NCI-H1105 (cell line): ENCODE results near the gene PIGC.

ENCODE experiments used
- DNase-seq: peaks from one replicate; lab custom pipeline; 2025; lab: John Stamatoyannopoulos, UW

The PIGC gene

DNA sequence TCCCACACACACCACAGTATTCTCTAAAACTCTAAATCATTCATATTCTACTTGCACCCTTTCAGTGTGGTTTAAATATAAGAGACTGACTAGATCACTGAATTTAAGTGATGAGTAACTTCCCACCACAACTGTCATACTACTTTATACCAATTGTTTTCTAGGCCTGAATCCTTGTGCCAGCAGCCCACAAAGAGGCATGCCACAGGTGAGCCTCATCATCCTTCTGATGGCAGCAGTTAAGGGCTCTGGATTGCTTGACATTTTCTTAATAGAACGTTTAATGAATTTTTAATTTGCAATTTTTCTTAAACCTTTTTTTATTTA lies 13.8 kb downstream of the PIGC start:
- no peak for DNase-seq

DNA sequence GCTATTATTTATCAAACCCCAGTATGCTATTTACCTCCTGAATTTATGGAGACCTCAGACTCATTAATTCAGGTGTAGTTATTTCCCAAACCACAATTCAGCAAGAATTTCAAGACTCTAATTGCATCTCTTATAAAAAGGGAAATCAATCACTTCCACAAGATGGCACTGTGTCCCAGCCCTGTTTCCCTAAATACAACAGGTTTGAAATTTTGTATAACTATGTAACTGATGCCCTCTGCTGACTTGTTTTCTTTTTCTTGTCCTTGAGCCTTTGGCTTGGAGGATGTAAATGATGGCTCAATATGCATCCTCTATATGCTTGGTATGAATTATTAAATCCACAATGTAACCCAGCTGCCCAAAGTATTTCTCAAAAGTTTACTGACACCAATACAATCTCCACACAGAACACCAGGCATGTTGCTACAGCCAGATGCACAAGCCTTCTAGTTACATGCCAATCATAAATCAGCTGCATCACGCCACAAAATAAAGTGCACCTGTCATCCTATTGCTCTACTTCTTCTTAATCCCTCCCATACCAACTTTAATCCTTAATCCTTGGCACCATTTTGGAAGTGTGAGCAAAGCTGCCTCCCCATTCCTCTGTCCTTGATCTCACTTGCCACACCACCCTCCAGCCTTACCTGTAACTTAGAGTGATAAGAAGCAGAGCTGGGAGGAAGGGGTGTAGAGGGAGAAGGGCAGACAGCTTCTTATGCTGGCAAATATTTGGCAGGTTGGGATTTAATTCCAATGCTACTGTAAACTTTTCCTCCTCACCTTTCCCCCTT lies 14.3 kb downstream of the PIGC start:
- peak; percentile 48 for DNase-seq

DNA sequence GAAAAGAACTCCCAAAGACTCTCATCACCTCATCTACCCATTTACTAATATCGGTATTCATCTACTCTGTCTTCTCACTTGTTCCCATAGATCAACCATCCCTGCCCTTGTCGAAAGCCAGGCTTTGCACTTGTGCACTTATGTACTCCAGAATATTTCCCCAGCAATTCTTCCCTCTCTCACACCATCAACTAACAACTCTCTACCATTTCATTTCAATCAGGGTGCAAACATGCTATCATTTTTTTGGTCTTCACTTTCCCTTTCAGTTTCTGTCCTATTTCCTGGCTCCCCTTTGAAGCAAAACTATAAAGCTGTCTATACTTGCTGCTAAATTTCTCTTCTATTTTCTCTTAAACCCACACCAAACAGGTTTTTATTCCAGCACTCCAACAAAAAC lies 16.7 kb downstream of the PIGC start:
- no peak for DNase-seq

DNA sequence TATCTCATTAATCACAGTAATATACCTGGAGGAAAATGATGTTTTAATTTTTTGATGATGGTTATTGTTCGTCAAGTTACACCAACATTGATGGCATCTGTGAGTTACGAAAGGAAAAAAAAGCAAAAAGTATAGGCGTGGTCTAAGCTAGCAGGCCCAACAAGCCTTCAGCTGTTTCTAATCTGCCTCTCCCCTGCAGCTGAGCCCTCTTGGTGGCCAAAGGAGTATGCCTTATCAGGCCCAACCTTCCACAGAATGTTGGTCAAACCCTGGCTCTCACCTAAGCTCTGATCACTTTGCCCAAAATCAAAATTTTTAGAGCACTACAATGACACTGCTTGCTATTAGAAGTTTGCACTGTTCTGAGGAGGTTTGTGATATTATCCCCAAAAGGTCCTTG lies 18.5 kb downstream of the PIGC start:
- DNase-seq, result no peak

DNA sequence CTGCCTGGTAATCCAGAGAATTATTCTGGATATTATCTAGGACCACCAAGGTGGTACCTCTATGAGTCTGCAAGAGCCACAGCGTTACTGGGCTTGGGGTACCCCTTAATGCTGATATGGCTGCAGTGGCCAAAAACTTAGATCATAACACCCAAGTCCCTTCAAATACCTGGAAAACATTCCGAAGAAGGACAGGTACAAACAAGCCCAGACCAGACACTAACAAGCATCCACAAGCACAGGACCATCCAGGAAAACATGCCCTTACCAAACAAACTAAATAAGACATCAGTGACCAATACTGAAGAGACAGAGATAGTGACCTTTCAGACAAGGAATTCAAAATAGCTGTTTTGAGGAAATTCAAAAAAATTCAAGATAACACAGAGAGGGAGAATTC lies 20.5 kb downstream of the PIGC start:
- DNase-seq, result no peak

DNA sequence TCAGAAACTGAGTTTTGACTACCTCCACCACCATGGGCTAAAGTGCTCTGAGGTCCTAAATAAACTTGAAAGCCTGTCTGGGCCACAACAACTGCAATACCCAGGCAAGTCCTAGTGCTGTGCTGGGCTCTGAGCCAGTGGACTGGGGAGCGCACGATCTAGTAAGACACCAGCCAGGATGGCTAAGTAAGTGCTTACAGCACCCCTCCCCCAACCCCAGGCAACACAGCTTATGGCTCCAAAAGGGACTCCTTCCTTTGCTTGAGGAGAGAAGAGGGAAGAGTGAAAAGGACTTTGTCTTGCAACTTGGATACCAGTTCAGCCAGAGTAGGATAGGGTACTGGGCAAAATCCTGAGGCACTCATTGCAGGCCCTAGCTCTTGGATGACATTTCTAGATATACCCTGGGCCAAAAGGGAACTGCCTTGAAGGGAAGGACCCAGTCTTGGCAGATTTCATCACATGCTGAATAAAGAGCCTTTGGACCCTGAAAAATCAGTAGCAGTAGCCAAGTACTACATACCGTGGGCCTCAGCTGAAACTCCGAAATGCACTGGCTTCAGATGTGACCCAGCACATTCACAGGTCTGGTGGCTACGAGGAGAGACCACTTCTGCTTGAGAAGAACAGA lies 21.8 kb downstream of the PIGC start:
- no peak for DNase-seq

DNA sequence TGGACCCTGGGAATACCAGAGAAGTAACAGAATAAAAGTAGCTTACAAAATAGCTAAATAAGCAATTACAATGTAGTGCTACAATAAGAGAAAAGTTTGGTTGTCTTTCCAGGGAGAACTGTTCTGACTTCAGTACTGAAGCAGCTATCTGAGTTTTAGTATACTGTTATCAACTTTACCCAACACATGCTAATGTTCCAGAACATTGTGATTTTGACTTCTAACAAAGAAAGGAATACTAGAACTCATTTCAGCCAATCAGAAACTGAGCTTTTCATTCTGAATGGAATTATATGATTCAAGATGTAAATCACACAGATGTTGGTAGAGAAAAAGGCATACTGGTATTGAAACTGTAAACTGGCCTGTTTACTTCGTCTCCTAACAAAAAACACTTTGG lies 23.5 kb downstream of the PIGC start, which contains the start of gene C1orf105:
C1orf105 (plus strand) TSS at position 301 of the 400 bp plus-strand sequence. CDS start 201 bp downstream, outside the sequence.
- no peak for DNase-seq

DNA sequence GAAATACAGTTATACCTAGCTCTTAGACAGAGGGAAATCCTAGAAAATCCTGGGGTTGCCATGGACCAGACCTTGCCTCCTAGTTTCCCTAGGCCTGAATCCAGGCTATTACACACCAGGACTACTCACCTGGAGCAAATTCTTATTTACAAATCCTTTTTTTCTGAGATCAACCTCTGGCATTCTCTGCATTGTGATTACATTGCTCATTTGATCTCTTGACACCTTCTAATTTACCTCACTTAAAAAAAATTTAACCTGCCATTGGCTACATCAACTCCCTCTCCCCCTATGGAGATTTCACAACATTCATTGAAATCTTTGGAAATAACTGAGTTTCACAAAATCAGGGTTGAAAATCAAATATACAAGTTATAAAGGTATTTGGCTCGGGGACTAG lies 26.3 kb downstream of the PIGC start:
- no peak for DNase-seq

DNA sequence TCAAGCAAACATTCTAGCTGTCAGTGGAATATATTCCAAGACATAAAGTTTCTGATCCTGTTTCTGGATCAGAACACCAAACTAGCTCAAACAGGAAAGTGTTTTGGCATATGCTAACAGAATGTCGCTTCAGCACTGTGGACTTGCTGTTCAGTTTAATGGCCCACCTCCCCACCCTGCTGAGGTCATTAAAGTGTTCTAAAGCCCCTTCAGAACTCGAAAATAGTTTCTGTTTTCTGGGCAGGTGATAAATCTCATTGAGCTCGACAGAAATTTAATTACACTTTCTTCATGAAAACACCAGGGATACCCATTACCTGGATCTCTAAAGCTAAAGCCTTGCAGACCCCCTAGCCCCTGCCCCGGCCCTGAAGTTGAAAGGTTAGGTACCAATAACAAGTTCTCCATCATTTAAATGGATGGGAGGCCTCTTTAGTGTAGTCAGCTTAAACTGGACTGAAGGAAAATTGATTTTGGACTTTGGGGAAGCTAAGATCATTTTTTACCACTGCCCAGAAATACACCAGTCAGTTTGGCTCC lies 27.3 kb downstream of the PIGC start:
- DNase-seq, result no peak

DNA sequence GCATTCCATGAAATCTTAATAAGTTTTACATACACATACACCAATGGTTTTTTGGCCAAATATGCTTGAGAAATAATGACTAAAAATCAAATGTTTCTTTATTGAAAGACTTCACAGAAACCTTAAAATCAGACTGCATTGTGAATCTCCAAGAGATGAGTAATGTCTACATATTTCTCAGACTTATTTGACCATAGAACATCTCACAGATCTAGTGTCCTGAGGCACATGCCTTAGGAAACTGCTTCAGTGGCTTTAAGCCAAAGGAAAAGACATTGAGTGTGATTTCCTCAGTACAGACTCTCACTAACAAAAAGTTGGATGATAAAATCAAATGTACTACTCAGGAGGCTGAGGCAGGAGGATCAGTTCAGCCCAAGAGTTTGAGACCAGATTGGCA lies 29.5 kb downstream of the PIGC start:
- no peak for DNase-seq

DNA sequence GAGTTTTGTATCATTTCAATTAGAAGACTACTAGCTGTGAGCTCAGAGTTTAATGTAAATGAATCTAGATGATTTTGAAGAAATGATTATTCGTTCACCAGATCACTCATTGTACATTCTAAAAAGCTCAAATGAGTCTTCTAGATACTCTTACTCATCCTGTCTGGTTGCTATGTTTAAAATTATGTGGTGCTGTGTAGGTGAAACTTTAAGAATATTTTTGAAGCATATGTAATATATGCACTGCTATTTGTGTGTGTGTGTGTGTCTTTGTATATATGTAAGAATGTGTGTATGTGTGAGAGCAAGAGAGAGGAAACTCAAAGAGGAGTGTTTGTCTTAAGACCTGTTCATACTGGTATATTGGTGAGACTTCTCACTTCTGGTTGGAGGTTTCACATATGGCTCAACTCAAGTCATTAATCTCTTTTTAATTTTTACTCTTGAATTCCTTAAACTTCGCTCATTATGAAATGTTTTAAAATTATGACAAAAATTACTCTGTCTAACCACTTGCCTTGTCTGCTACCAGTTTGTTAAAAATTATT lies 32.0 kb downstream of the PIGC start:
- DNase-seq, result no peak

DNA sequence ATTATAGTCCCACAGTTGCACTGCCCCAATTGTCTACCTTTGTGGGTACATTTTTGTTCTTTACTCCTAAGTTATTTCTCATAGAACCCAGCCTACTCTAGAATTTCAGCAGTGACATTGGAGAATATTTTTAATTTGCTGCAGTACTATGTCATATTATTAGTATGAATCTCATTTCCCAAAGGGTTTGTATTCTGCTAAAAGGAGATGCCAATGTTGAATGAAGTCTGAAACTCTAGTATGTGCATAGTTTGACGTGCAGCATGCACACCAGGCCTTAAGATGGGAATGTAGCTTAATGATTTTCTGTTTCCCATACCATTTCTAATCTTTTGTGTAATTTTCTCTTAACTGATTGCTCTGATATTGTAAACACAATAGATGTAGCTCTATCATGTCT lies 33.8 kb downstream of the PIGC start:
- DNase-seq, result no peak

DNA sequence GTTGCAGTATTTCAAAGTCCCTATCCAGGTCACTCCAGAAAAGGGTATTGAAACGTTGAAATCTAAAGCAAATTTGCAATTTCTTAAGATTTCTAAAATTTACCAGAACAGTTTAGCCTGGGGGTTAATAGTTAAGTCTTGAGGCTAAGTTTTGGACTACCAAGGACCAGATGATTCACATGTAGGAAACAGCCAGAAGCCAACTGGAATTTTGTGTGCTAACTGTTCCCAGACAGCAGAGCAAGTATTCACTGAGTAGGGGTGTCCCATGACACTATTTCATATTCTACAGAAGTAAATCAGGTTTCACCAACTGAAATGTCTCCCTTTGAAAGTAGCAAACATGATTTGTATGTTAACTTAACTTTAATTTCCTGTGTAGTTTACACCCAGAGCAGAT lies 34.9 kb downstream of the PIGC start:
- DNase-seq, result no peak

DNA sequence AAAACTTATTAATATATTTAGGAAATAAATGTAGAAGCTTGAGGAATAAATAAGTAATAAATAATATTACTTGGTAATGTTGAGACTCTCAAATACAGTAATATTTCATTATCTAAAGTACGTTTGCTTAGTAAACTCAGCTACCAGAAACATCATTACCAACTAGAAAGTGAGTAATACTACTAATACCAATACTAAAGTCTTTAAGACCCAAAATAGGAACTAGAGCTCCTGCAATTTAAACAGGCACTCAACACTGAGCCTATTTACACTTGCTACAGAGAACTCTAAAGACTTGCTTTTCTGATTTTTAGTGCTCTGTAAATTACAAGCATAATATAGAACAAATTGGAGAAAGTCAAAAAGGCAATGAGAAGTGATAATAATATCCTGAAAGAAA lies 36.9 kb downstream of the PIGC start:
- DNase-seq, result no peak

DNA sequence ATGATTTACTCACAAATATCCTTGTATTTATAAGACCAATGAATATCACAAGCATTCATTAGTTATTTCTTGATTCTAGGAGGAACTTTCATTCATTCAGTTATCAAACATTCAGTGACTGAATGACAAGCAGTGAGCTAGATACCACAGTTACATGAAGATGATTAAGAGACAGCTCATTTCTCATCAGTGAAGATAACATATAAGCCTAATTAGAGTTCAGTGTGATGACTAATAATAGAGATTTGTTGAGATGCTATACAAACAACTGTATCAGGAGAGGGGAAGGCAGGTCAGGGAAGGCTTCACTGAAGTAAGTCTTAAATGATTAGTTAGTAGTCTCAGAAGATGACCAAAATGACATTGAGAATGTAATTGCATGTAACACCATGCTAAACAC lies 38.0 kb downstream of the PIGC start:
- DNase-seq, result no peak

DNA sequence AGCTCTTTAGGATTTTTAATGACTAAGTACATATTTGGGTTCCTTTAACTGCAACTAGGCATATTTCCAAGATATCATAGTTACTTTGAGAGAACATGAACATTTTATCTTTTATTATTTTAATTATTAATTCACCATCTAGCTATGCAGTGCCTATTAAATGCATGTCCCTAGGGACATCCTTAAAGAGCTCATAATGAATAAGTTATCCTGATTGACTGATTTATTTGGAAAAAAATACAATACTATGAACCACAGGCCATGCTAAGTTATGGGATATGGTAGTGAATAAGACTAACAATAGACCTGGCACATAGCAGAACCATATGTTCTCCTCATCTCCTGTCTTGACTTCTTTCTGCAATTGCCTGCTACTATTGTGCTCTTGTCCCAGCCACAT lies 39.7 kb downstream of the PIGC start:
- no peak for DNase-seq

DNA sequence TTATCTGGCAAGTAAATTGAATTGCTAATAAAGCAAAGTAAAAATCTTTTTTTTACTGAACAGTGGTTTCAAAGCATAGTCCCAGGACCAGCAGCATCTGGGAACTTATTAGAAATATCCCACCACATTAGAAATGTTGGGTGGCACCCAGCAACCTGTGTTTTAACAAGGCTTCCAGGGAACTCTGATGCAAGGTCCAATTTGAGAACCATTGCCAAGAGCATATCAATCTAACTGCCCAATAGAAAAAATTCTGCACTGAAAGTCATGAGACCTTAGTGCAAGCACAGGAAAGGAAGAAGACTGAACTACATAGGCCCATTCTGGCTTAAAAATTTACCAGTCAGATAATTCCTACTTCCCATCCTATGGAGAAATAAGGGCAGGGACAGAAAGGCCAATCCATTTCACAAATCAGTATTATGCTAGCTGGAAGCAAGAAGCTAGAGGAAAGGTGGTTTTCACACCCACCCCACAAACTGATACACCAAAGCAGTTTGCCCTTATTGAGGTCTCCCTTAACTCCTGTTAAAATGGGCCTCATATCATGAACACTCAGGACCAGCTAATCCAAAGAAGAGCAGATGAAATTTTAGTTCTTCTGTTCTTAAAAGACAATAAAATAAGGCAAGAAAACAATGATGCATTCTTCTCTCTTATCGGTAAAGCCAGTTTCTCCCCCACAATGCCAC lies 40.8 kb downstream of the PIGC start:
- no peak for DNase-seq

DNA sequence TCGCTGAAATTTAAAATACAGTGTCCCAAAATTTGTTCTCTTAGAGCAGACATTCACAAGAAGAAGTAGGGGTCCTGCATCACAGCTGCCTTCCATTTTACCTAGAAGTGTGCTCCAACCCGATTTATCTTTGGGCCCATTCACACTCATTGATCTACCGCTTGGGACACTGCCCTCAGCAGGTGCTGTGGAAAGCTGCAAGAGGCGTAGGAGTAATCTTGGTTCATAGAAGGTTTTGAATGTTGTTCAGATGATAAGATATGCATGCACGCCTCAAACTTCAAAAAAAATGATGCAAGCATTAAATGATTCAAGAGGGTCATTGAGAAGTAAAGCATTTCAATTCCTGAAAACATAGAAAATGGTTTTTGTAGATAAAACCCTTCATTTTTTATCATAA lies 42.0 kb downstream of the PIGC start:
- DNase-seq, result no peak

DNA sequence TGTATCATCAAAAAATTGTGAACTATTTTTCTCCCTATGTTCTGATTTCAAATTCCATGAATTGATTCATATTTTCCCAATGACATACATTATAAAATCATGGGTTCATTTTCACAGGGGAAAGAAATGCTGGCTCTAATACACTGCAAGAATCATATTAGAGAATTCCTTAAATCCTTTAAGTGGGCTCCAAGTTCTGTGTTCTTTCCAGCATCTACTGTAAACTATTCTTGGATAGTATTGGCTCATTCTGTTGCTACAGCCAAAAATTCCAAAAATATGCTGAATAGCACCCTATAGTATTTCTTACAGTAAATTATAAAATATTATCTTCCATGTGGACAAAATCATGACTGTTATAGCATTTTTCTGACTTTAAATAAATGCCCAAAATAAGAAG lies 42.4 kb downstream of the PIGC start:
- DNase-seq, result no peak

DNA sequence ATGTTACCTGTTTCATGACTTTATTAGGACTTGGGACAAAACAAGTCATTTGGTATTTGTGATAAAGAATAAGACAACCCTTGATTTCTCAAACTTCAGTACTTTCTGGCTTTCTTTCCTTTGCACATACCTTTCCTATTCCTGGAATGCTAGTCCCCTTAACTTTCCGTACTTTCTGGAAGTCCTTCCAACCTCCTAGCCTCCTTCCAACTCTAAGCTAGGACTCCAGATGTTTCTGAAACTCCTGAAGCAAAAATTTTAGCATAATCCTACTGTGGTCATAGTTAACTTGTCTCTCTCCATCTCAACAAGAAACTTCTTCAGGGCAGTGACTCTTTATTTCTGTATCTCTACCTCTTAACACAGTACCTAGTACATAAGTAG lies 43.2 kb downstream of the PIGC start:
- no peak for DNase-seq

DNA sequence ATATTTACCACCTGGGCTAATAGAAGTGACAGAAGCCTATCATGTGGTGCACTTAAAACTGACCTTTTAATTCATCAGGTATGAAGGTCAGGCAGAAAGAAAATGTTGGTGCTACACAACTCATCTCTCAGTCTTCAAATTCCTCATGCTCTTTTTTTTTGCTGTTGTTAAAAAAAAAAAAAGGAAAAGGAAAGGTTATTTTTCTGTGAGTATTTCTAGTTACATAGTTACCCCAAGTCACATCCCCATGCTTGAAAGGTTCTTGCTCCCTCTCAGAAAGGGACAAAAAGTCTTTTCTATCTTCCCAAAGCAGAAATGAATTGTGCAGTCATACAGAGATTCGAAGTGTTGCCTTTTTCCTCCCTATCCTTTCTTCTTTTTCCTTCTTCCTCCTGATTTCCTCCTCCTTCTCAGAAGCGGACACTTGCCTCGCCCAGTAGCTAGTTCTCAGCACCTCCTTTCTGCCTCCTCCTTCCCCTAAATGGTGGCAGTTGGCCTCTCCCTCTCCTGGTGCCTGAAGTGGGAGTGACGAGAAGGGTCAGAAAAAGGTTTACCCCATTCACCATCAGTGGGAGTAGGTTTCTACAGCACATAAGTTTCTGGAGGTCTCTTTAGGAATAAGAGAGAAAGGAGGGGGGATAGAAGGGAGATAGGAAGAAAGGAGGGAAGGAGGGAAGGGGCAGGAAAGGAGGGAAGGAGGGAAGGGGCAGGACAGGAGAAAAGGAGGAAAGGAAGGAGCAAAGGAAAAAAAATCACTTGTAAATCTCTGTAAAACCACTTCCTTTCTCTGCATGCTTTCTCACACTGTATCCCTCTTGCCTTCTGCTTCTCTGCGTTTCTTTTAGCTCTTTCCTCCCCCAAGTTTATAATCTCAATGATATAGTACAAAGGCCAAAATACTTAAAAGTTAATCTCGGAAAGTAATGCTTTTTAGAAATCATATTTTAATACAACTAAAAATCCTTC lies 43.8 kb downstream of the PIGC start:
- no peak for DNase-seq
